Measurements from ENCODE around the gene AUTS2.

DNA sequence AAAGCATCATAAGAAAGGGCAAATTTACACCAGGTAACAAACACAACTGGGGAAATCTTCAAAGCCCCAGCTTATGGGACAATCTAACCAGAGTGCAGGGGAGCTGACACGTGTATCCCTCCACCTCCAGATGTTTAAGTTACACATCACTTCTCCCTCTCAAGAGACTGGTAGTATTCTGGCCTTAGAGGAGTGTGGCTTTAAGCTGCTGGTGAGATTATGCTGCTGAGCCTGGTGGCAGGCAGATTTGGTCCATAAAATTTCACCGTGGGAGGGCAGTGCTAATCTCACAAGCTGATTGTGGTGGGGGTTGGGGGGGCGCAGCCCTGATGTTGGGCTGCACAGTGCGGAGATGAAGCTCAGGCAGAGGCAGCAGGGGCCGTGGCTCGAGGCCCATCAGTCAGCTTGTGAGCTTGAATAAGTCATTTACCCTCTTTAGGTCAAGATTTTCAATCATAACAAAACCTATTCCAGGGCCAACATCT lies 1102.7 kb downstream of the AUTS2 start:
- TF ChIP-seq, protein P1, sequence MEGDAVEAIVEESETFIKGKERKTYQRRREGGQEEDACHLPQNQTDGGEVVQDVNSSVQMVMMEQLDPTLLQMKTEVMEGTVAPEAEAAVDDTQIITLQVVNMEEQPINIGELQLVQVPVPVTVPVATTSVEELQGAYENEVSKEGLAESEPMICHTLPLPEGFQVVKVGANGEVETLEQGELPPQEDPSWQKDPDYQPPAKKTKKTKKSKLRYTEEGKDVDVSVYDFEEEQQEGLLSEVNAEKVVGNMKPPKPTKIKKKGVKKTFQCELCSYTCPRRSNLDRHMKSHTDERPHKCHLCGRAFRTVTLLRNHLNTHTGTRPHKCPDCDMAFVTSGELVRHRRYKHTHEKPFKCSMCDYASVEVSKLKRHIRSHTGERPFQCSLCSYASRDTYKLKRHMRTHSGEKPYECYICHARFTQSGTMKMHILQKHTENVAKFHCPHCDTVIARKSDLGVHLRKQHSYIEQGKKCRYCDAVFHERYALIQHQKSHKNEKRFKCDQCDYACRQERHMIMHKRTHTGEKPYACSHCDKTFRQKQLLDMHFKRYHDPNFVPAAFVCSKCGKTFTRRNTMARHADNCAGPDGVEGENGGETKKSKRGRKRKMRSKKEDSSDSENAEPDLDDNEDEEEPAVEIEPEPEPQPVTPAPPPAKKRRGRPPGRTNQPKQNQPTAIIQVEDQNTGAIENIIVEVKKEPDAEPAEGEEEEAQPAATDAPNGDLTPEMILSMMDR (optimal IDR thresholded peaks at IDR 0.05 in 1 of 3, IDR thresholded peaks at IDR 0.05 in 1 of 3, conservative IDR thresholded peaks at IDR 0.05 in 1 of 3; ENCODE audit: extremely low read depth in 1 of 3, insufficient read depth in 2 of 3, low read length in 3 of 3), result no peak
- no peak for TF ChIP-seq EZH2 (IDR thresholded peaks at IDR 0.05; ENCODE audit: low read length)
